H9 (cell line): ENCODE measurements around the gene FARP1. TPM values are rescaled to one million over a fixed set of nuclear protein-coding genes. Genes with fewer than 3 reads are reported as not detected.

Experiments used
- DNase-seq: peaks from one replicate; pipeline ENCODE4 v3.0.0-alpha.2; 2017
- H2AFZ ChIP-seq: one replicate; pipeline ENCODE4 v1.6.1; 2013; ENCODE audit warnings: mild to moderate bottlenecking, low read length, control low read depth, moderate library complexity
- H2AK5ac ChIP-seq: 2 replicates; pipeline ENCODE4 v1.6.1; 2013; ENCODE audit warnings: low read length, control low read depth, mixed read lengths; ENCODE audit not compliant: insufficient read length
- H2BK120ac ChIP-seq: one replicate; pipeline ENCODE4 v1.6.1; 2013; ENCODE audit warnings: low read depth, mild to moderate bottlenecking, low read length, control low read depth, inconsistent platforms; ENCODE audit not compliant: poor library complexity, severe bottlenecking
- H2BK12ac ChIP-seq: 2 replicates; pipeline ENCODE4 v1.6.1; 2013; ENCODE audit warnings: low read length, control low read depth, mixed read lengths, low read depth; ENCODE audit not compliant: insufficient read length
- H2BK15ac ChIP-seq: 2 replicates; pipeline ENCODE4 v1.6.1; 2013; ENCODE audit warnings: low read depth, low read length, control low read depth
- H2BK20ac ChIP-seq: one replicate; pipeline ENCODE4 v1.6.1; 2013; ENCODE audit warnings: low read depth, mild to moderate bottlenecking, low read length, control low read depth, inconsistent platforms; ENCODE audit not compliant: poor library complexity, severe bottlenecking
- H2BK5ac ChIP-seq: 2 replicates; pipeline ENCODE4 v1.6.1; 2013; ENCODE audit warnings: low read length, control low read depth, mixed read lengths; ENCODE audit not compliant: insufficient read length
- H3K14ac ChIP-seq: 2 replicates; pipeline ENCODE4 v1.6.1; 2013; ENCODE audit warnings: low read length, control low read depth; ENCODE audit not compliant: insufficient read depth
- H3K18ac ChIP-seq: 2 replicates; pipeline ENCODE4 v1.6.1; 2013; ENCODE audit warnings: low read depth, mild to moderate bottlenecking, mixed read lengths, low read length, control low read depth; ENCODE audit not compliant: insufficient read length
- H3K23ac ChIP-seq: 2 replicates; pipeline ENCODE4 v1.6.1; 2013; ENCODE audit warnings: low read length, control low read depth, mixed read lengths, low read depth; ENCODE audit not compliant: insufficient read length
- H3K23me2 ChIP-seq: 2 replicates; pipeline ENCODE4 v1.6.1; 2013; ENCODE audit warnings: low read depth, mild to moderate bottlenecking, mixed read lengths, low read length, control low read depth; ENCODE audit not compliant: insufficient read length, poor library complexity, severe bottlenecking
- H3K27ac ChIP-seq: 2 replicates; pipeline ENCODE4 v1.5.1; 2013; ENCODE audit warnings: low read length, control low read depth, mixed read lengths, low read depth; ENCODE audit not compliant: insufficient read length
- H3K27me3 ChIP-seq: 2 replicates; pipeline ENCODE4 v1.6.1; 2013; ENCODE audit warnings: low read length, control low read depth, inconsistent platforms; ENCODE audit not compliant: insufficient read depth
- H3K4ac ChIP-seq: 2 replicates; pipeline ENCODE4 v1.6.1; 2013; ENCODE audit warnings: low read depth, mild to moderate bottlenecking, control low read depth, inconsistent platforms, low read length, moderate library complexity
- H3K4me1 ChIP-seq: 2 replicates; pipeline ENCODE4 v1.6.1; 2013; ENCODE audit warnings: low read length, control low read depth, inconsistent platforms; ENCODE audit not compliant: insufficient read depth
- H3K4me2 ChIP-seq: 2 replicates; pipeline ENCODE4 v1.6.1; 2013; ENCODE audit warnings: low read length, control low read depth, mixed read lengths; ENCODE audit not compliant: insufficient read length, insufficient read depth
- H3K56ac ChIP-seq: 2 replicates; pipeline ENCODE4 v1.6.1; 2013; ENCODE audit warnings: low read depth, mild to moderate bottlenecking, mixed read lengths, low read length, control low read depth; ENCODE audit not compliant: insufficient read length
- H3K79me1 ChIP-seq: 2 replicates; pipeline ENCODE4 v1.6.1; 2013; ENCODE audit warnings: low read depth, mild to moderate bottlenecking, moderate library complexity, low read length, control low read depth, inconsistent platforms; ENCODE audit not compliant: insufficient read depth, poor library complexity, severe bottlenecking
- H3K79me2 ChIP-seq: 2 replicates; pipeline ENCODE4 v1.6.1; 2013; ENCODE audit warnings: low read length, control low read depth, inconsistent platforms; ENCODE audit not compliant: insufficient read depth
- H3K9ac ChIP-seq: 2 replicates; pipeline ENCODE4 v1.6.1; 2013; ENCODE audit warnings: low read length, control low read depth, mixed read lengths; ENCODE audit not compliant: insufficient read length; ENCODE audit errors: extremely low read depth
- H3K9me3 ChIP-seq: one replicate; pipeline ENCODE4 v1.6.1; 2013; ENCODE audit warnings: low read depth, low read length, inconsistent platforms; ENCODE audit not compliant: control insufficient read depth
- H3T11ph ChIP-seq: one replicate; pipeline ENCODE4 v1.6.1; 2013; ENCODE audit warnings: mild to moderate bottlenecking, low read length, control low read depth, inconsistent platforms
- H4K20me1 ChIP-seq: one replicate; pipeline ENCODE4 v1.6.1; 2013; ENCODE audit not compliant: control insufficient read depth, insufficient read length, insufficient read depth
- H4K5ac ChIP-seq: 2 replicates; pipeline ENCODE4 v1.6.1; 2013; ENCODE audit warnings: low read depth, mild to moderate bottlenecking, mixed read lengths, low read length, control low read depth; ENCODE audit not compliant: insufficient read length
- H4K8ac ChIP-seq: replicated peaks from 2 replicates; pipeline ENCODE4 v1.6.1; 2013; ENCODE audit warnings: low read length, control low read depth, mixed read lengths, low read depth; ENCODE audit not compliant: insufficient read length
- H4K91ac ChIP-seq: 2 replicates; pipeline ENCODE4 v1.6.1; 2013; ENCODE audit warnings: low read depth, mild to moderate bottlenecking, moderate library complexity, mixed read lengths, low read length, control low read depth; ENCODE audit not compliant: insufficient read length
- H3K27ac Mint-ChIP-seq, 3 experiments: 2 replicates in 2 of 3; 3 replicates in 1 of 3; pipeline ENCODE4 v1.8.0; 2020 to 2021; ENCODE audit warnings: mixed read lengths in 3 of 3, mild to moderate bottlenecking in 1 of 3, moderate library complexity in 1 of 3
- H3K27me3 Mint-ChIP-seq: 2 replicates; pipeline ENCODE4 v1.8.0; 2021; ENCODE audit warnings: low read depth, mild to moderate bottlenecking, moderate library complexity, mixed read lengths
- H3K36me3 Mint-ChIP-seq, 3 experiments: 2 replicates in 2 of 3; 3 replicates in 1 of 3; pipeline ENCODE4 v1.8.0; 2020 to 2021; ENCODE audit warnings: low read depth in 3 of 3, mixed read lengths in 3 of 3; ENCODE audit not compliant: insufficient read depth in 1 of 3
- H3K4me1 Mint-ChIP-seq, 2 experiments: 2 replicates each; pipeline ENCODE4 v1.8.0; 2020; ENCODE audit warnings: mixed read lengths in 2 of 2
- H3K4me3 Mint-ChIP-seq, 2 experiments: 2 replicates in 1 of 2; 3 replicates in 1 of 2; pipeline ENCODE4 v1.8.0; 2020 to 2021; ENCODE audit warnings: mild to moderate bottlenecking in 2 of 2, mixed read lengths in 2 of 2, moderate library complexity in 1 of 2
- H3K9me3 Mint-ChIP-seq, 2 experiments: 2 replicates in 1 of 2; 3 replicates in 1 of 2; pipeline ENCODE4 v1.8.0; 2020; ENCODE audit warnings: mild to moderate bottlenecking in 2 of 2, mixed read lengths in 2 of 2, moderate library complexity in 1 of 2
- WGBS: extraction: QIAGEN DNeasy Blood & Tissue Kit; methylation state at CpG from one replicate; pipeline ENCODE4 v1.1.7; 2013; ENCODE audit warnings: missing lambda C conversion rate, low lambda C conversion rate, mixed read lengths; ENCODE audit not compliant: insufficient read length; ENCODE audit errors: extremely low coverage; 5-methylcytosine and 5-hydroxymethylcytosine counted together
- total RNA-seq: library from RNA; stranded (reverse); gene quantifications from 2 replicates; pipeline ENCODE4 v1.2.1, GENCODE V29; 2021
- TF ChIP-seq, protein P1 (sequence below): fragments of 200-600 bp; sonication (generic); conservative IDR thresholded peaks from 3 replicates; pipeline ENCODE4 v1.8.0; 2021; ENCODE audit warnings: antibody characterized with exemption, mild to moderate bottlenecking

Gene FARP1
- total RNA-seq, 1 experiment from 2014 or later = 95.9 TPM

DNA sequence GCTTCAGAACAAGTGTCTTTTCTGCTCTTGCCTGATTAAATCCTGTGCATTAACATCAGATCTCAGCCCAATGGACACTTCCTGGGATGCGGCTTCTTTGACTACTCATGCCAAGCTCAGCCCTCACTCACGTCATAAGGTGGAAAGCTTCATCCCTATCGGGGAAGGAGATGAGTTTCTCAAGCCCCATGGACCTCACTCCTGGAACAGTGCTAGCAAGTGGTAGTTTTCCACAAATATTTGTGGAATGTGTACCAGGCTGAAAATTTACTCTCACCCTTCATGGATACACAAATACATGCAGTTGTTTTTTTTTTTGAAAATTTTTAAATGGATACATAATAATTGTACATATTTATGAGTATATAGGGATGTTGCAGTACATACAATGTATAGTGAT lies 34.6 kb upstream of the FARP1 start:
- H3K27me3 ChIP-seq = no peaks in the 10 kb centered on the region
- H3K4me1 ChIP-seq = no peaks in the 10 kb centered on the region
- Mint-ChIP-seq H3K27ac (no peak overlapping the region), H3K9me3 (peaks cover 0 to 14% of the 10 kb centered on the region in 2 experiments; a peak in 2 of 5 replicates), H3K4me1 (peaks cover 15 to 18% of the 10 kb centered on the region in 2 experiments), H3K36me3 (peaks cover 0 to 12% (median 0%) of the 10 kb centered on the region in 3 experiments; a peak in 3 of 7 replicates), H3K27me3 (peaks cover 2% of the 10 kb centered on the region), H3K4me3 (no peak overlapping the region)
- H2BK20ac ChIP-seq = no peak overlapping the region
- no peak overlapping the region for H2BK120ac ChIP-seq
- no peaks in the 10 kb centered on the region for H3K23me2 ChIP-seq
- H3T11ph ChIP-seq = no peak overlapping the region
- WGBS = no CpG with 5 or more reads among the region's 3 CpGs
- no peak overlapping the region for H3K9ac ChIP-seq
- no peaks in the 10 kb centered on the region for H3K79me2 ChIP-seq
- TF ChIP-seq, protein P1, sequence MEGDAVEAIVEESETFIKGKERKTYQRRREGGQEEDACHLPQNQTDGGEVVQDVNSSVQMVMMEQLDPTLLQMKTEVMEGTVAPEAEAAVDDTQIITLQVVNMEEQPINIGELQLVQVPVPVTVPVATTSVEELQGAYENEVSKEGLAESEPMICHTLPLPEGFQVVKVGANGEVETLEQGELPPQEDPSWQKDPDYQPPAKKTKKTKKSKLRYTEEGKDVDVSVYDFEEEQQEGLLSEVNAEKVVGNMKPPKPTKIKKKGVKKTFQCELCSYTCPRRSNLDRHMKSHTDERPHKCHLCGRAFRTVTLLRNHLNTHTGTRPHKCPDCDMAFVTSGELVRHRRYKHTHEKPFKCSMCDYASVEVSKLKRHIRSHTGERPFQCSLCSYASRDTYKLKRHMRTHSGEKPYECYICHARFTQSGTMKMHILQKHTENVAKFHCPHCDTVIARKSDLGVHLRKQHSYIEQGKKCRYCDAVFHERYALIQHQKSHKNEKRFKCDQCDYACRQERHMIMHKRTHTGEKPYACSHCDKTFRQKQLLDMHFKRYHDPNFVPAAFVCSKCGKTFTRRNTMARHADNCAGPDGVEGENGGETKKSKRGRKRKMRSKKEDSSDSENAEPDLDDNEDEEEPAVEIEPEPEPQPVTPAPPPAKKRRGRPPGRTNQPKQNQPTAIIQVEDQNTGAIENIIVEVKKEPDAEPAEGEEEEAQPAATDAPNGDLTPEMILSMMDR = no peak
- H2BK5ac ChIP-seq = no peak overlapping the region
- no peak overlapping the region for H2BK12ac ChIP-seq
- H2BK15ac ChIP-seq = no peak overlapping the region
- DNase-seq = no peak
- no peak overlapping the region for H4K5ac ChIP-seq
- no peak overlapping the region for H4K91ac ChIP-seq
- H3K79me1 ChIP-seq = no peaks in the 10 kb centered on the region
- no peak overlapping the region for H3K4ac ChIP-seq
- no peak overlapping the region for H3K18ac ChIP-seq
- no peak overlapping the region for H3K23ac ChIP-seq
- H3K27ac ChIP-seq = no peak overlapping the region
- no peaks in the 10 kb centered on the region for H4K20me1 ChIP-seq
- no peak overlapping the region for H4K8ac ChIP-seq
- H3K9me3 ChIP-seq = no peaks in the 10 kb centered on the region
- no peak overlapping the region for H3K14ac ChIP-seq
- no peak overlapping the region for H2AK5ac ChIP-seq
- no peak overlapping the region for H3K4me2 ChIP-seq
- H2AFZ ChIP-seq = no peak overlapping the region
- H3K56ac ChIP-seq = no peak overlapping the region
